H9 (cell line): ENCODE data around the gene TRNAU1AP. TPM values are rescaled to one million over a fixed set of nuclear protein-coding genes. Genes with fewer than 3 reads are reported as not detected.

Source experiments
- DNase-seq: peaks from one replicate; pipeline ENCODE4 v3.0.0-alpha.2; 2017
- H2AFZ ChIP-seq: one replicate; pipeline ENCODE4 v1.6.1; 2013; ENCODE audit warnings: mild to moderate bottlenecking, low read length, control low read depth, moderate library complexity
- H2AK5ac ChIP-seq: 2 replicates; pipeline ENCODE4 v1.6.1; 2013; ENCODE audit warnings: low read length, control low read depth, mixed read lengths; ENCODE audit not compliant: insufficient read length
- H2BK120ac ChIP-seq: one replicate; pipeline ENCODE4 v1.6.1; 2013; ENCODE audit warnings: low read depth, mild to moderate bottlenecking, low read length, control low read depth, inconsistent platforms; ENCODE audit not compliant: poor library complexity, severe bottlenecking
- H2BK12ac ChIP-seq: 2 replicates; pipeline ENCODE4 v1.6.1; 2013; ENCODE audit warnings: low read length, control low read depth, mixed read lengths, low read depth; ENCODE audit not compliant: insufficient read length
- H2BK15ac ChIP-seq: 2 replicates; pipeline ENCODE4 v1.6.1; 2013; ENCODE audit warnings: low read depth, low read length, control low read depth
- H2BK20ac ChIP-seq: one replicate; pipeline ENCODE4 v1.6.1; 2013; ENCODE audit warnings: low read depth, mild to moderate bottlenecking, low read length, control low read depth, inconsistent platforms; ENCODE audit not compliant: poor library complexity, severe bottlenecking
- H2BK5ac ChIP-seq: 2 replicates; pipeline ENCODE4 v1.6.1; 2013; ENCODE audit warnings: low read length, control low read depth, mixed read lengths; ENCODE audit not compliant: insufficient read length
- H3K14ac ChIP-seq: 2 replicates; pipeline ENCODE4 v1.6.1; 2013; ENCODE audit warnings: low read length, control low read depth; ENCODE audit not compliant: insufficient read depth
- H3K18ac ChIP-seq: 2 replicates; pipeline ENCODE4 v1.6.1; 2013; ENCODE audit warnings: low read depth, mild to moderate bottlenecking, mixed read lengths, low read length, control low read depth; ENCODE audit not compliant: insufficient read length
- H3K23ac ChIP-seq: 2 replicates; pipeline ENCODE4 v1.6.1; 2013; ENCODE audit warnings: low read length, control low read depth, mixed read lengths, low read depth; ENCODE audit not compliant: insufficient read length
- H3K23me2 ChIP-seq: 2 replicates; pipeline ENCODE4 v1.6.1; 2013; ENCODE audit warnings: low read depth, mild to moderate bottlenecking, mixed read lengths, low read length, control low read depth; ENCODE audit not compliant: insufficient read length, poor library complexity, severe bottlenecking
- H3K27ac ChIP-seq: 2 replicates; pipeline ENCODE4 v1.5.1; 2013; ENCODE audit warnings: low read length, control low read depth, mixed read lengths, low read depth; ENCODE audit not compliant: insufficient read length
- H3K27me3 ChIP-seq: 2 replicates; pipeline ENCODE4 v1.6.1; 2013; ENCODE audit warnings: low read length, control low read depth, inconsistent platforms; ENCODE audit not compliant: insufficient read depth
- H3K4ac ChIP-seq: 2 replicates; pipeline ENCODE4 v1.6.1; 2013; ENCODE audit warnings: low read depth, mild to moderate bottlenecking, control low read depth, inconsistent platforms, low read length, moderate library complexity
- H3K4me1 ChIP-seq: 2 replicates; pipeline ENCODE4 v1.6.1; 2013; ENCODE audit warnings: low read length, control low read depth, inconsistent platforms; ENCODE audit not compliant: insufficient read depth
- H3K4me2 ChIP-seq: 2 replicates; pipeline ENCODE4 v1.6.1; 2013; ENCODE audit warnings: low read length, control low read depth, mixed read lengths; ENCODE audit not compliant: insufficient read length, insufficient read depth
- H3K56ac ChIP-seq: 2 replicates; pipeline ENCODE4 v1.6.1; 2013; ENCODE audit warnings: low read depth, mild to moderate bottlenecking, mixed read lengths, low read length, control low read depth; ENCODE audit not compliant: insufficient read length
- H3K79me1 ChIP-seq: 2 replicates; pipeline ENCODE4 v1.6.1; 2013; ENCODE audit warnings: low read depth, mild to moderate bottlenecking, moderate library complexity, low read length, control low read depth, inconsistent platforms; ENCODE audit not compliant: insufficient read depth, poor library complexity, severe bottlenecking
- H3K79me2 ChIP-seq: 2 replicates; pipeline ENCODE4 v1.6.1; 2013; ENCODE audit warnings: low read length, control low read depth, inconsistent platforms; ENCODE audit not compliant: insufficient read depth
- H3K9ac ChIP-seq: 2 replicates; pipeline ENCODE4 v1.6.1; 2013; ENCODE audit warnings: low read length, control low read depth, mixed read lengths; ENCODE audit not compliant: insufficient read length; ENCODE audit errors: extremely low read depth
- H3K9me3 ChIP-seq: one replicate; pipeline ENCODE4 v1.6.1; 2013; ENCODE audit warnings: low read depth, low read length, inconsistent platforms; ENCODE audit not compliant: control insufficient read depth
- H3T11ph ChIP-seq: one replicate; pipeline ENCODE4 v1.6.1; 2013; ENCODE audit warnings: mild to moderate bottlenecking, low read length, control low read depth, inconsistent platforms
- H4K20me1 ChIP-seq: one replicate; pipeline ENCODE4 v1.6.1; 2013; ENCODE audit not compliant: control insufficient read depth, insufficient read length, insufficient read depth
- H4K5ac ChIP-seq: 2 replicates; pipeline ENCODE4 v1.6.1; 2013; ENCODE audit warnings: low read depth, mild to moderate bottlenecking, mixed read lengths, low read length, control low read depth; ENCODE audit not compliant: insufficient read length
- H4K8ac ChIP-seq: replicated peaks from 2 replicates; pipeline ENCODE4 v1.6.1; 2013; ENCODE audit warnings: low read length, control low read depth, mixed read lengths, low read depth; ENCODE audit not compliant: insufficient read length
- H4K91ac ChIP-seq: 2 replicates; pipeline ENCODE4 v1.6.1; 2013; ENCODE audit warnings: low read depth, mild to moderate bottlenecking, moderate library complexity, mixed read lengths, low read length, control low read depth; ENCODE audit not compliant: insufficient read length
- H3K27ac Mint-ChIP-seq, 3 experiments: 2 replicates in 2 of 3; 3 replicates in 1 of 3; pipeline ENCODE4 v1.8.0; 2020 to 2021; ENCODE audit warnings: mixed read lengths in 3 of 3, mild to moderate bottlenecking in 1 of 3, moderate library complexity in 1 of 3
- H3K27me3 Mint-ChIP-seq: 2 replicates; pipeline ENCODE4 v1.8.0; 2021; ENCODE audit warnings: low read depth, mild to moderate bottlenecking, moderate library complexity, mixed read lengths
- H3K36me3 Mint-ChIP-seq, 3 experiments: 2 replicates in 2 of 3; 3 replicates in 1 of 3; pipeline ENCODE4 v1.8.0; 2020 to 2021; ENCODE audit warnings: low read depth in 3 of 3, mixed read lengths in 3 of 3; ENCODE audit not compliant: insufficient read depth in 1 of 3
- H3K4me1 Mint-ChIP-seq, 2 experiments: 2 replicates each; pipeline ENCODE4 v1.8.0; 2020; ENCODE audit warnings: mixed read lengths in 2 of 2
- H3K4me3 Mint-ChIP-seq, 2 experiments: 2 replicates in 1 of 2; 3 replicates in 1 of 2; pipeline ENCODE4 v1.8.0; 2020 to 2021; ENCODE audit warnings: mild to moderate bottlenecking in 2 of 2, mixed read lengths in 2 of 2, moderate library complexity in 1 of 2
- H3K9me3 Mint-ChIP-seq, 2 experiments: 2 replicates in 1 of 2; 3 replicates in 1 of 2; pipeline ENCODE4 v1.8.0; 2020; ENCODE audit warnings: mild to moderate bottlenecking in 2 of 2, mixed read lengths in 2 of 2, moderate library complexity in 1 of 2
- WGBS: extraction: QIAGEN DNeasy Blood & Tissue Kit; methylation state at CpG from one replicate; pipeline ENCODE4 v1.1.7; 2013; ENCODE audit warnings: missing lambda C conversion rate, low lambda C conversion rate, mixed read lengths; ENCODE audit not compliant: insufficient read length; ENCODE audit errors: extremely low coverage; 5-methylcytosine and 5-hydroxymethylcytosine counted together
- total RNA-seq: library from RNA; stranded (reverse); gene quantifications from 2 replicates; pipeline ENCODE4 v1.2.1, GENCODE V29; 2021
- TF ChIP-seq, protein P1 (sequence below): fragments of 200-600 bp; sonication (generic); conservative IDR thresholded peaks from 3 replicates; pipeline ENCODE4 v1.8.0; 2021; ENCODE audit warnings: antibody characterized with exemption, mild to moderate bottlenecking

Gene TRNAU1AP
- total RNA-seq, 1 experiment from 2014 or later = 45.0 TPM

DNA sequence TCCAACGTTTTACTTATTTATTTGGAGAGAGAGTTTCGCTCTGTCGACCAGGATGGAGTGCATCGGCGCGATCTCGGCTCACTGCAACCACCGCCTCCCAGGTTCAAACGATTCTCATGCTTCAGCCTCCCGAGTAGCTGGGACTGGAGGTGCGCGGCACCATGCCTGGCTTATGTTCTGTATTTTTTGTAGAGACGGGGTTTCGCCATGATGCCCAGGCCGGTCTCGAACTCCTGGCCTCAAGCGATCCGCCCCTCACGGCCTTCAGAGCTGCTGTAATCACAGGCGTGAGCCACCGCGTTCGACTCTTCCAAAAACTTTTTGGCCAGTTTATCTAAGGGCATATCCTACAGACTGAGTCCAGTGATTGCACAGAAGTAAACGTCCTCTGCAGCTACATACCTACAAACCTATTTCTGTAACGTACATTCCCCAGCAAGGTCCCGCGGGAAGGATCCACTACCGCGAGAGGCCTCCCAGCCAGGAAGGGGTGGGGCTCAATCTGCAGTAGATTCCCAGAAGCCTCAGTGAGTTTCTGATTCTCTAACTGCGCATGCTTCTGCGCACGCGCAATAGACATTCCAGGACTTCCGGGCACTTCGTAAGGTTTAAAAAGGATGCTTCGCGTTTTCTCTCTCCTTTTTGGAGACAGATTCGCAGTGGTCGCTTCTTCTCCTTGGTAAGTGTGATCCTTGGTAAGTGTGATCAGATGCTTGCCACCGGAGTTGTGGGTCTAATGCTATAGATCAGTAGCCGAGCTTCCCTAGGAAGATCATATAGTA lies 47.3 kb upstream of the TRNAU1AP start, which contains the start of gene RCC1:
Gene RCC1, plus strand, starts transcription at position 638 of the 782 bp plus-strand sequence. CDS start 23,824 bp downstream, outside the sequence.
- no peaks in the 10 kb centered on the region for H3K27me3 ChIP-seq
- H3K56ac ChIP-seq = peak within 1 kb of the TSS; percentile 67
- H3K79me1 ChIP-seq = no peaks in the 10 kb centered on the region
- H2BK20ac ChIP-seq = no peak within 1 kb of the TSS
- TF ChIP-seq, protein P1, sequence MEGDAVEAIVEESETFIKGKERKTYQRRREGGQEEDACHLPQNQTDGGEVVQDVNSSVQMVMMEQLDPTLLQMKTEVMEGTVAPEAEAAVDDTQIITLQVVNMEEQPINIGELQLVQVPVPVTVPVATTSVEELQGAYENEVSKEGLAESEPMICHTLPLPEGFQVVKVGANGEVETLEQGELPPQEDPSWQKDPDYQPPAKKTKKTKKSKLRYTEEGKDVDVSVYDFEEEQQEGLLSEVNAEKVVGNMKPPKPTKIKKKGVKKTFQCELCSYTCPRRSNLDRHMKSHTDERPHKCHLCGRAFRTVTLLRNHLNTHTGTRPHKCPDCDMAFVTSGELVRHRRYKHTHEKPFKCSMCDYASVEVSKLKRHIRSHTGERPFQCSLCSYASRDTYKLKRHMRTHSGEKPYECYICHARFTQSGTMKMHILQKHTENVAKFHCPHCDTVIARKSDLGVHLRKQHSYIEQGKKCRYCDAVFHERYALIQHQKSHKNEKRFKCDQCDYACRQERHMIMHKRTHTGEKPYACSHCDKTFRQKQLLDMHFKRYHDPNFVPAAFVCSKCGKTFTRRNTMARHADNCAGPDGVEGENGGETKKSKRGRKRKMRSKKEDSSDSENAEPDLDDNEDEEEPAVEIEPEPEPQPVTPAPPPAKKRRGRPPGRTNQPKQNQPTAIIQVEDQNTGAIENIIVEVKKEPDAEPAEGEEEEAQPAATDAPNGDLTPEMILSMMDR = no peak
- H4K8ac ChIP-seq = no peak within 1 kb of the TSS
- peaks cover 18 to 34% of the 10 kb centered on the region in 2 experiments for H3K4me1 Mint-ChIP-seq
- no peak within 1 kb of the TSS for H3T11ph ChIP-seq
- H2BK15ac ChIP-seq = no peak within 1 kb of the TSS
- H3K27ac Mint-ChIP-seq = peak within 1 kb of the TSS; percentile 99
- no peak within 1 kb of the TSS for H2AK5ac ChIP-seq
- peak within 1 kb of the TSS; percentile 90 for H3K18ac ChIP-seq
- no peak within 1 kb of the TSS for H4K91ac ChIP-seq
- 0 out of 2 replicates have a peak, but pooled peaks cover 2% of the 10 kb centered on the region for H3K79me2 ChIP-seq
- H2AFZ ChIP-seq = no peak within 1 kb of the TSS
- H3K36me3 Mint-ChIP-seq = peaks cover 48 to 52% (median 49%) of the 10 kb centered on the region in 3 experiments
- H4K5ac ChIP-seq = no peak within 1 kb of the TSS
- H3K9me3 ChIP-seq = no peaks in the 10 kb centered on the region
- peaks cover 3% of the 10 kb centered on the region for H4K20me1 ChIP-seq
- no peak within 1 kb of the TSS for H3K23ac ChIP-seq
- DNase-seq = peak; percentile 97
- H3K4ac ChIP-seq = no peak within 1 kb of the TSS; the same call in 1 of the 2 replicates
- H3K4me2 ChIP-seq = peak within 1 kb of the TSS; percentile 65
- peak within 1 kb of the TSS; percentile 99 for H3K9ac ChIP-seq
- peak within 1 kb of the TSS; percentile 97 for H3K4me3 Mint-ChIP-seq
- H2BK5ac ChIP-seq = peak within 1 kb of the TSS; percentile 2
- peak within 1 kb of the TSS; percentile 89 for H3K27ac ChIP-seq
- H3K9me3 Mint-ChIP-seq = peaks cover 7 to 8% of the 10 kb centered on the region in 2 experiments
- no CpG with 5 or more reads among the region's 41 CpGs for WGBS
- H3K4me1 ChIP-seq = peaks cover 2% of the 10 kb centered on the region; the same call in 1 of the 2 replicates
- H3K23me2 ChIP-seq = peaks cover 4% of the 10 kb centered on the region
- H2BK12ac ChIP-seq = no peak within 1 kb of the TSS
- peak within 1 kb of the TSS; percentile 86 for H3K14ac ChIP-seq
- no peak within 1 kb of the TSS for H2BK120ac ChIP-seq
- H3K27me3 Mint-ChIP-seq = peaks cover 37% of the 10 kb centered on the region
